Ovary (tissue), 3 donors: ENCODE data around the gene COL8A1.

Experiments
- CTCF ChIP-seq, 3 donors: fragments of 450-650 bp in 2 of 3; fragments of 200-600 bp in 1 of 3; IDR thresholded peaks; one replicate each; pipeline versions ENCODE4 v1.5.1 to v1.8.0; 2016 to 2022; ENCODE audit warnings: antibody characterized with exemption in 3 of 3, mild to moderate bottlenecking in 1 of 3
- EP300 ChIP-seq: sonication (generic); formaldehyde crosslinking; IDR thresholded peaks from one replicate; pipeline ENCODE4 v1.6.1; 2017; ENCODE audit warnings: antibody characterized with exemption
- POLR2A ChIP-seq: fragments of 450-650 bp; IDR thresholded peaks from one replicate; pipeline ENCODE4 v1.6.1; 2017; ENCODE audit warnings: antibody characterized with exemption, mild to moderate bottlenecking, moderate library complexity
- donor health status: DM: no; HTN: no; CAD: no.

DNA sequence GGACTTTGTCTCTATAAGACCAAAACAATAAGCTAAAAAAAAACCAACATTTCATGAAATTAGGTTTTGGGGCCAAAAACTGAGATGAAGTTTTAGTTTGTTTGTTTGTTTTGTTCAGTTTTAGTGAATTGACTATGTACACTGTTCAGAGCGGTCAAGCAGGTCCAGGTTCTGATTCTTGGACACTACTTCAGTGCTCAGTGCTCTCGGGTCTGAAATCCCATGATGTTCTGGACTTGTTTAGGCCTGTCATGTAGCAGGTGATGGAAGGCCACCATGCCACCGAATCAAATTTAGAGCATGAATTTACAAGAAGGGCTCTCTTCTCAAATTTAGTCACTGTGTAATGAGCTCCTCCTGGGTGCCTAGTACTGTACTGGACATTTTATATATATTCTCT lies 45.5 kb downstream of the COL8A1 start:
- TF ChIP-seq CTCF (IDR thresholded peaks at IDR 0.05) (no peak), POLR2A (no peak), EP300 (no peak)
